Activated naive CD4-positive, alpha-beta T cell treated with anti-CD3 and anti-CD28 coated beads, Interleukin-2, amount 10 ng/mL, durations not matched to agents 7 days and 5 days (primary cell): ENCODE results near the gene CLCN7.
"Not testable (repeated sequence)": the region's sequence is repeated elsewhere in the genome, so short reads cannot be mapped to it uniquely, and the experiment has no call there.

Experiments used
- CTCF ChIA-PET: fragments of 350-600 bp; sonication (Branson Sonifier 250); formaldehyde crosslinking; loops from one replicate; lab custom pipeline; 2021; ENCODE audit warnings: antibody characterized with exemption; lab: Charles Lee
- DNase-seq: peaks from one replicate; pipeline ENCODE4 v3.0.0-alpha.2; 2020
- H3K27ac Mint-ChIP-seq: one replicate; pipeline ENCODE4 v1.8.0; 2021; ENCODE audit warnings: mild to moderate bottlenecking, moderate library complexity, mixed read lengths
- H3K27me3 Mint-ChIP-seq: one replicate; pipeline ENCODE4 v1.8.0; 2021; ENCODE audit warnings: mild to moderate bottlenecking, mixed read lengths
- H3K36me3 Mint-ChIP-seq: one replicate; pipeline ENCODE4 v1.8.0; 2021; ENCODE audit warnings: mixed read lengths
- H3K4me1 Mint-ChIP-seq: one replicate; pipeline ENCODE4 v1.8.0; 2021; ENCODE audit warnings: mixed read lengths
- H3K4me3 Mint-ChIP-seq: one replicate; pipeline ENCODE4 v1.8.0; 2021; ENCODE audit warnings: mild to moderate bottlenecking, moderate library complexity, mixed read lengths
- H3K9me3 Mint-ChIP-seq: one replicate; pipeline ENCODE4 v1.8.0; 2021; ENCODE audit warnings: mixed read lengths

Gene CLCN7

GRCh38 chr16:1485847-1486496 is 11.1 kb upstream of the CLCN7 start:
- Mint-ChIP-seq H3K4me1 (no peaks in the 10 kb centered on the region), H3K9me3 (no peaks in the 10 kb centered on the region), H3K4me3 (no peak overlapping the region), H3K27me3 (peaks cover 31% of the 10 kb centered on the region), H3K27ac (no peak overlapping the region), H3K36me3 (no peaks in the 10 kb centered on the region)
- CTCF ChIA-PET, result no interaction called here
- no peak for DNase-seq

- Mint-ChIP-seq H3K36me3 (no peaks in the 10 kb centered on the region), H3K4me1 (no peaks in the 10 kb centered on the region), H3K9me3 (no peaks in the 10 kb centered on the region), H3K27me3 (peaks cover 40% of the 10 kb centered on the region), H3K4me3 (no peak overlapping the region), H3K27ac (no peak overlapping the region)
- CTCF ChIA-PET, result no interaction called here
- no peak for DNase-seq
These were observed 7.3 kb upstream of the CLCN7 start for GRCh38 chr16:1481906-1482835.

DNA sequence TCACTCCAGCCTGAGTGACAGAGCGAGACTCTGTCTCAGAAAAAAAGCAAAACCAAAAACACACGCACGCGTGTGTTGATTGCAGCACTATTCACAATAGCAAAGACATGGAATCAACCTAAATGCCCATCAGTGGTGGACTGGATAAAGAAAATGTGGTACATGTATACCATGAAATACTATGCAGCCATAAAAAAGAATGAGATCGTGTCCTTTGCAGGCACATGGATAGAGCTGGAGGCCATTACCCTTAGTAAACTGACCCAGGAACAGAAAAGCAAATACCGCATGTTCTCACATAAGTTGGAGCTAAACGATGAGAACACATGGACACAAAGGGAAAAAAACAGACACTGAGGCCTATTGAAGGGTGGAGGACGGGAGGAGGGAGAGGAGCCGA is 4.1 kb upstream of the CLCN7 start:
- H3K4me3 Mint-ChIP-seq, H3K9me3 Mint-ChIP-seq, CTCF ChIA-PET, DNase-seq, H3K27ac Mint-ChIP-seq, H3K36me3 Mint-ChIP-seq: not testable (repeated sequence)
- Mint-ChIP-seq H3K27me3 (peaks cover 35% of the 10 kb centered on the region), H3K4me1 (peaks cover 11% of the 10 kb centered on the region)

DNA sequence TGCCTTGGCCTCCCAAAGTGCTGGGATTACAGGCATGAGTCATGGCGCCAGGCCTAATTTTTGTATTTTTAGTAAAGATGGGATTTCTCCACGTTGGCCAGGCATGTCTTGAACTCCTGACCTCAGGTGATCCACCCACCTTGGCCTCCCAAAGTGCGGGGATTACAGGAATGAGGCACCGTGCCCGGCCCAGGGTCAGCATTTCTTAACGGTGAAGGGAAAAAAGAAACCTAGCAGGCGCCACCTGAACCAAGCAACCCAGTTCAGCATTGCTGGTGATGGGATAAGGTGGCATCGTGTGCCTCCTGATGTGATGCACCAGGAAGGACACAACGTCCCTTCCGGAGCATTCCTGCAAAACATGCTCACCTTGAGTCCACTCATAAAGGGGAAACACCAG is 2.2 kb upstream of the CLCN7 start:
- H3K27me3 Mint-ChIP-seq, result peaks cover 20% of the 10 kb centered on the region
- H3K4me3 Mint-ChIP-seq, result no peak overlapping the region
- peaks cover 2% of the 10 kb centered on the region for H3K36me3 Mint-ChIP-seq
- CTCF ChIA-PET, result no interaction called here
- DNase-seq, result no peak
- no peaks in the 10 kb centered on the region for H3K9me3 Mint-ChIP-seq
- H3K4me1 Mint-ChIP-seq, result peaks cover 25% of the 10 kb centered on the region
- H3K27ac Mint-ChIP-seq, result no peak overlapping the region

DNA sequence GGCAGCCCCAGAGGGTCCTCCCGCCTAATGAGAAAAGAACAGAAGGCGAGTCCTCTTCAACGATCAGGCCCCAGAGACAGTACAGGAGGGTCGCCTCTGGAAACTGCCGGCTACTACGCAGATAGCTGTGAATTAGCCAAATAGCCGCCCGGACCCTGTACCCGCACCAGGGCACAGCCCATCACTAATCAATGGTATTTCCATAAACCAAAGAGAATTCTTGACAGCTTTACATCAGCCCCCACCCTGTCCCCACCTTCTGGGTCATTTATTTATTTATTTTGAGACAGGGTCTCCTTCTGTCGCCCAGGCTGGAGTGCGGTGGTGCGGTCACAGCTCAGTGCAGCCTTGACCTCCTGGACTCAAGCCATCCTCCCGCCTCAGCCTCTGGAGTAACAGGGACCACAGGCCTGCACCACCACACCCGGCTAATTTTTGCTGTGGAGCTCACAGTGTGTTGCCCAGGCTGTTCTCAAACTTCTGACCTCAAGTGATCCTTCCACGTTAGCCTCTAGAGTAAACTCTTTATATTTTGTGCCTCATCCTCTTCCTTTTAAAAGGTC is 805 bp upstream of the CLCN7 start:
- Mint-ChIP-seq H3K4me1 (peaks cover 34% of the 10 kb centered on the region), H3K27ac (peak overlapping the region; percentile 88), H3K27me3 (peaks cover 6% of the 10 kb centered on the region), H3K4me3 (peak overlapping the region; percentile 83), H3K36me3 (peaks cover 2% of the 10 kb centered on the region), H3K9me3 (no peaks in the 10 kb centered on the region)
- CTCF ChIA-PET, result no interaction called here
- no peak for DNase-seq

DNA sequence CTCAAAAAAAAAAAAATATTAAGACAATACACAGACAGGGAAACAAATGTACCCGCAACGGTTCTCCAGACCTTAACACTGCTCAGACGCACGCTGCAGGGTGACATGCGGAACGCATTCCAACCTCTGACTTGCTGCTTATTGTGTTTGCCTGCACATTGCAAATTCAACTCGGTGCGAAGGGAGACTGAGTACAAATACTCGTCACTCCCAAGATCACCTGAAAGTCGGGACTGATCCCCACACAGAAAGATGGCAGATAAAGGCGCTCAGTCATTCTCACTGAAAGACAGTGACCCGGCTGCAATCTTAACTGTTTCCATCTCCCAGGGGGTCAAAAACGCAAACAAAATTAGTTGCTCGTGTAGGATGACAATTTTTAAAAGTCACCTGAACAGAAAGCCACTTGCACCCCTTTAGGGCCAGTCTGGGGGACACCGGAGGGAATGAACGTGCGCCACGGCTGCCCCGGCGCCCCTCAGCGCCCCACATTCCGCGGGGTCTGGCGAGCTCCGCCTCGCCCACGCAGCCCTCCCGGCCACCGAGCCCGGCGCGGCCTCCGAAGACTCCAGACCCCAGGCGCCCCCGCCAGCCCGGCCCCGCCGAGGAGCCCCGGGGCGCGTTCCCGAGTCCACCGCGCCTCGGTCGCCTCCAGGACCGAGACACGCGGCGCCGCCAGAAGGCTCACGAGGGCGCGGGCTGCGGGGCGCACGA is 589 bp downstream of the CLCN7 start:
- H3K27ac Mint-ChIP-seq, result peak overlapping the region; percentile 74
- H3K27me3 Mint-ChIP-seq, result peaks cover 5% of the 10 kb centered on the region
- DNase-seq, result no peak
- H3K36me3 Mint-ChIP-seq, result peaks cover 2% of the 10 kb centered on the region
- H3K4me1 Mint-ChIP-seq, result peaks cover 36% of the 10 kb centered on the region
- CTCF ChIA-PET, result no interaction called here
- H3K4me3 Mint-ChIP-seq, result peak overlapping the region; percentile 83
- H3K9me3 Mint-ChIP-seq, result no peaks in the 10 kb centered on the region

DNA sequence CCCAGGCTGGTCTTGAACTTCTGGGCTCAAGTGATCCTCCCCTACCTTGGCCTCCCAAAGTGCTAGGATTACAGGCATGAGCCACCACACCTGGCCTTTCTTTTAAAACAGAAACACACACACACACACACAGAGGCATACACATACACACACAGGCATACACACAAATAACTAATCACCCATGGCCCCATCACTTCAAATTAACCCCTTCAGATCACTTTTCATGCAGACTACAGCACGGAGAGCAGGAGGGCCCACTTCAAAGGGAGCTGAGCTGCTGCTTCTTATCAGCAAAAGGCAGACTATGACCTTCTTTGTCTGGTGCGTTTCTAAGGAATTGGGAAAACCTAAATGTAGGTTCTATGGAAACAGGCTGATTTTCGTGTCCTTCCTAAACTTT is 1.9 kb downstream of the CLCN7 start:
- Mint-ChIP-seq H3K36me3 (peaks cover 2% of the 10 kb centered on the region), H3K27me3 (peaks cover 1% of the 10 kb centered on the region), H3K9me3 (no peaks in the 10 kb centered on the region), H3K4me3 (peak overlapping the region; percentile 46), H3K4me1 (peaks cover 36% of the 10 kb centered on the region), H3K27ac (no peak overlapping the region)
- CTCF ChIA-PET, result no interaction called here
- DNase-seq, result no peak

DNA sequence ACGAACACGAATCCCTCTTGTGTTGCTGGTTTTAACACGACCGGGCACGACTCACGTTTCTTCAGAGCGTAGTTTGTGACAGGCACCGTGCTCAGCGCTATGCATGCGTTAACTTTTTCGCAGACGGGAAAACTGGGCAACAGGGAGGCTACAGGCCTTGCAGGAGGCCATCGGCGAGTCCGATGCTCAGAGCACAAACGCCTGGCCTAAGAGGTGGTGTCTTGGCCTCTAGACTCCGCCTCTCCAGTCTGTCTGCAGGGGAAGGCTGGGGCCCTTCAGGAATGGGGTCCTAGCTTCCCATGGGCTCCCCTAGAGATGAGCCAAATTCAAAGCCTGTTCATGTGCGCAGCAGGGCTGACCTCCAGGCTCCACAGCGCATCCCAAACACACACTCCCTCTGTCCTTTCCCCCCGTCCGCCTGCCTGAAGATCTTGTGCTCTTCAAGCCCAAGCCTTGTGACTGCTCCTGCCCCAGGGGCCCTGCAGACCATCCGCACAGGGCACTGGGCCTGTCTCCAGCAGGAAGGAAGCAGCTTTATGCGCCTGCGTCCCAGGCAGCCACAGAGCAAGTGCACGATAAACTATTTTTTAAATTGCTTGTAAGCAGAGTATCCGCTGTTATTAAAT is 3.1 kb downstream of the CLCN7 start:
- peaks cover 36% of the 10 kb centered on the region for H3K4me1 Mint-ChIP-seq

GRCh38 chr16:1470481-1471251 is 4.2 kb downstream of the CLCN7 start:
- Mint-ChIP-seq H3K27me3 (no peaks in the 10 kb centered on the region), H3K36me3 (peaks cover 2% of the 10 kb centered on the region), H3K4me1 (peaks cover 32% of the 10 kb centered on the region), H3K9me3 (no peaks in the 10 kb centered on the region), H3K27ac (peak overlapping the region; percentile 45), H3K4me3 (no peak overlapping the region)
- CTCF ChIA-PET, result no interaction called here
- no peak for DNase-seq

More for the DNA sequence above, 3.1 kb downstream of the CLCN7 start:
- Mint-ChIP-seq H3K27ac (no peak overlapping the region), H3K27me3 (no peaks in the 10 kb centered on the region), H3K4me3 (no peak overlapping the region), H3K36me3 (peaks cover 2% of the 10 kb centered on the region), H3K9me3 (no peaks in the 10 kb centered on the region)
- DNase-seq, result no peak
- CTCF ChIA-PET, result no interaction called here

GRCh38 chr16:1469693-1470201 is 5.1 kb downstream of the CLCN7 start:
- H3K4me3 Mint-ChIP-seq, result no peak overlapping the region
- CTCF ChIA-PET, result no interaction called here
- no peaks in the 10 kb centered on the region for H3K9me3 Mint-ChIP-seq
- no peaks in the 10 kb centered on the region for H3K36me3 Mint-ChIP-seq
- H3K4me1 Mint-ChIP-seq, result peaks cover 28% of the 10 kb centered on the region
- no peaks in the 10 kb centered on the region for H3K27me3 Mint-ChIP-seq
- DNase-seq, result no peak
- H3K27ac Mint-ChIP-seq, result no peak overlapping the region

DNA sequence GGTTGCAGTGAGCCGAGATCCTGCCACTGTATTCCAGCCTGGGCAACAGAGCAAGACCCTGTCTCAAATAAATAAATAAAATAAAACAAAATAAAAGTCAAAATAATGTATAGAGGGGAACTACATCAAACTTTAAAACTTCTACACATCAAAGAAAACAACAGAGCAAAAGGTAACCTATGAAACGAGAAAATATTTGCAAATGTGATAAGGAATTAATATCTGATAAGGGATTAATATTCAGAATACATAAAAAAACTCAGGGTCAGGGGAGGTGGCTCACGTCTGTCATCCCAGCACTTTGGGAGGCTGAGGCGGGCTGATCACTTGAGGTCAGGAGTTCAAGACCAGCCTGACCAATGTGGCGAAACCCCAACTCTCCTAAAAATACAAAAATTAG is 5.7 kb downstream of the CLCN7 start:
- Mint-ChIP-seq H3K27ac (peak overlapping the region; percentile 37), H3K4me1 (peaks cover 27% of the 10 kb centered on the region)
- H3K4me3 Mint-ChIP-seq, DNase-seq, H3K27me3 Mint-ChIP-seq, H3K9me3 Mint-ChIP-seq, H3K36me3 Mint-ChIP-seq, CTCF ChIA-PET: not testable (repeated sequence)

DNA sequence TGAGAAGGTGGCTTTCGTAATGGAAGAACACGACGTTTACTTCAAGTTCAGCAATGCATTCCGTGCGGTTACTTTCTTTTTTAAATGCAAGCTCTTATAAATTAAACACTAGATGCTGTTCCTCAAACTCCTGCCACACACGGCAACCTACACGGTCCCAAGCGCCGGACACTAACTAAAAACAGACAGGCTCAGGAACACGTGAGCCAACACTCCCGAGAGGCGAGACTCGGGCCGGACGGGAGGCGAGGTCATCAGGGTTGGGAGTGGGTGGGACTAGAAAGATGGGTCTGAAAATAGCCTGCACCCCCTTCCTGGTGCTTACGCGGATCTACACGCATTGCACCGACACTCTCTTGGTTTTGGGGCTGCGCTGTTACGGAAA is 6.4 kb downstream of the CLCN7 start:
- no peaks in the 10 kb centered on the region for H3K36me3 Mint-ChIP-seq
- H3K4me3 Mint-ChIP-seq, result no peak overlapping the region
- CTCF ChIA-PET, result no interaction called here
- no peak for DNase-seq
- no peak overlapping the region for H3K27ac Mint-ChIP-seq
- H3K9me3 Mint-ChIP-seq, result no peaks in the 10 kb centered on the region
- H3K4me1 Mint-ChIP-seq, result peaks cover 20% of the 10 kb centered on the region
- H3K27me3 Mint-ChIP-seq, result no peaks in the 10 kb centered on the region

GRCh38 chr16:1466968-1467521 is 7.8 kb downstream of the CLCN7 start:
- Mint-ChIP-seq H3K36me3 (peaks cover 4% of the 10 kb centered on the region), H3K27ac (no peak overlapping the region), H3K4me1 (peaks cover 11% of the 10 kb centered on the region), H3K9me3 (no peaks in the 10 kb centered on the region), H3K4me3 (no peak overlapping the region), H3K27me3 (no peaks in the 10 kb centered on the region)
- CTCF ChIA-PET, result no interaction called here
- DNase-seq, result no peak
